HEK293 (cell line): ENCODE data around the gene KIF26B.

Experiments
- CTCF ChIA-PET: fragments of 350-600 bp; formaldehyde crosslinking; extraction: SDS; loops from one replicate; lab custom pipeline; 2021; ENCODE audit warnings: antibody characterized with exemption; lab: Yijun Ruan, JAX
- POLR2A ChIA-PET: fragments of 300-600 bp; formaldehyde crosslinking; extraction: SDS; loops from one replicate; lab custom pipeline; 2020; ENCODE audit warnings: antibody characterized with exemption, inconsistent platforms; lab: Yijun Ruan, JAX
- H3K27ac ChIP-seq: fragments of 200-500 bp; sonication (Bioruptor generic); 2 replicates; pipeline ENCODE4 v1.5.1; 2014; ENCODE audit warnings: low read depth, low read length, control low read depth, inconsistent platforms; ENCODE audit errors: extremely low read depth
- H3K36me3 ChIP-seq, 2 experiments: fragments of 200-500 bp in 1 of 2; sonication (Bioruptor generic) in 1 of 2; 1 replicate in 1 of 2; 2 replicates in 1 of 2; pipeline ENCODE4 v1.5.1; 2014 to 2017; ENCODE audit warnings: inconsistent platforms in 2 of 2, low read length in 2 of 2; ENCODE audit not compliant: control insufficient read depth in 2 of 2, insufficient read depth in 1 of 2
- H3K4me1 ChIP-seq: fragments of 200-500 bp; sonication (Bioruptor generic); 2 replicates; pipeline ENCODE4 v1.5.1; 2014; ENCODE audit warnings: mild to moderate bottlenecking, low read length, inconsistent platforms; ENCODE audit not compliant: control insufficient read depth, insufficient read depth
- H3K4me3 ChIP-seq: 2 replicates; pipeline ENCODE4 v1.5.1; 2011; ENCODE audit warnings: low read depth, mild to moderate bottlenecking, control low read depth, low read length, moderate library complexity
- H3K9me3 ChIP-seq: fragments of 200-500 bp; sonication (Bioruptor generic); 2 replicates; pipeline ENCODE4 v1.5.1; 2014; ENCODE audit warnings: low read depth, low read length, inconsistent platforms; ENCODE audit not compliant: control insufficient read depth, insufficient read depth
- BCL6B ChIP-seq: fragments of 450-650 bp; formaldehyde crosslinking; IDR thresholded peaks from 2 replicates; pipeline ENCODE4 v1.5.1; 2017; ENCODE audit warnings: missing biosample characterization, missing genetic modification characterization
- GLI2 ChIP-seq: fragments of 450-650 bp; formaldehyde crosslinking; IDR thresholded peaks from 2 replicates; pipeline ENCODE4; 2017; ENCODE audit warnings: missing biosample characterization, missing genetic modification characterization, low read depth, borderline replicate concordance
- HIC1 ChIP-seq: fragments of 450-650 bp; formaldehyde crosslinking; IDR thresholded peaks from 2 replicates; pipeline ENCODE4 v1.5.1; 2016; ENCODE audit warnings: missing biosample characterization, missing genetic modification characterization
- OSR2 ChIP-seq: fragments of 450-650 bp; formaldehyde crosslinking; IDR thresholded peaks from 2 replicates; pipeline ENCODE4 v1.5.1; 2016; ENCODE audit warnings: missing biosample characterization, missing genetic modification characterization
- PRDM4 ChIP-seq: fragments of 450-650 bp; formaldehyde crosslinking; IDR thresholded peaks from 2 replicates; pipeline ENCODE4 v1.5.1; 2017; ENCODE audit warnings: missing biosample characterization, missing genetic modification characterization
- SP7 ChIP-seq: fragments of 450-650 bp; formaldehyde crosslinking; IDR thresholded peaks from 2 replicates; pipeline ENCODE4 v1.5.1; 2016; ENCODE audit warnings: missing biosample characterization, missing genetic modification characterization
- YY2 ChIP-seq: fragments of 450-650 bp; formaldehyde crosslinking; IDR thresholded peaks from 2 replicates; pipeline ENCODE4 v1.5.1; 2016; ENCODE audit warnings: missing biosample characterization, missing genetic modification characterization
- ZNF114 ChIP-seq: fragments of 450-650 bp; formaldehyde crosslinking; IDR thresholded peaks from 2 replicates; pipeline ENCODE4 v1.5.0; 2017; ENCODE audit warnings: missing biosample characterization, missing genetic modification characterization
- ZNF138 ChIP-seq: fragments of 450-650 bp; formaldehyde crosslinking; IDR thresholded peaks from 2 replicates; pipeline ENCODE4 v1.5.1; 2016; ENCODE audit warnings: missing biosample characterization, missing genetic modification characterization, borderline replicate concordance
- ZNF26 ChIP-seq: fragments of 450-650 bp; formaldehyde crosslinking; IDR thresholded peaks from 2 replicates; pipeline ENCODE4 v1.5.1; 2016; ENCODE audit warnings: missing biosample characterization, missing genetic modification characterization
- ZNF426 ChIP-seq: fragments of 450-650 bp; formaldehyde crosslinking; IDR thresholded peaks from 2 replicates; pipeline ENCODE4 v1.5.1; 2017; ENCODE audit warnings: missing biosample characterization, missing genetic modification characterization, mild to moderate bottlenecking, inconsistent platforms, moderate library complexity
- ZNF473 ChIP-seq: fragments of 450-650 bp; formaldehyde crosslinking; IDR thresholded peaks from 2 replicates; pipeline ENCODE4 v1.5.1; 2017; ENCODE audit warnings: missing biosample characterization, missing genetic modification characterization
- ZNF580 ChIP-seq: fragments of 450-650 bp; formaldehyde crosslinking; IDR thresholded peaks from 2 replicates; pipeline ENCODE4 v1.5.1; 2016; ENCODE audit warnings: missing biosample characterization, missing genetic modification characterization

Gene KIF26B

GRCh38 chr1:245687152-245687635 is 532.4 kb downstream of the KIF26B start (continued):
- no peak for TF ChIP-seq HIC1 (tag by site-specific recombination)
- TF ChIP-seq OSR2, result no peak
- TF ChIP-seq ZNF114 (tag by site-specific recombination), result no peak

GRCh38 chr1:245687636-245688535 is 533.1 kb downstream of the KIF26B start:
- TF ChIP-seq BCL6B, result no peak
- TF ChIP-seq, all 188 proteins: peak for 0
- POLR2A ChIA-PET, result no interaction called here
- H3K4me3 ChIP-seq, result no peak overlapping the region
- CTCF ChIA-PET, result interaction anchor here (1.2 kb wide), 1 partner anchor 531 kb away, joined by 3 read pairs; no protein-coding TSS in a partner anchor
- H3K4me1 ChIP-seq, result no peaks in the 10 kb centered on the region
- H3K27ac ChIP-seq, result no peak overlapping the region
- H3K36me3 ChIP-seq, result no peaks in the 10 kb centered on the region
- no peaks in the 10 kb centered on the region for H3K9me3 ChIP-seq

- Histone ChIP-seq H3K9me3 (no peaks in the 10 kb centered on the region), H3K4me3 (no peak overlapping the region), H3K4me1 (no peaks in the 10 kb centered on the region), H3K27ac (no peak overlapping the region), H3K36me3 (no peaks in the 10 kb centered on the region)
- no peak for TF ChIP-seq GLI2 (tag by site-specific recombination)
- no peak for TF ChIP-seq ZNF138 (tag by site-specific recombination)
- TF ChIP-seq ZNF426 (tag by site-specific recombination), result no peak
- TF ChIP-seq YY2 (tag by site-specific recombination), result no peak
- no peak for TF ChIP-seq ZNF580
- no peak for TF ChIP-seq PRDM4 (tag by site-specific recombination)
- TF ChIP-seq SP7 (tag by site-specific recombination), result no peak
- TF ChIP-seq ZNF473 (tag by site-specific recombination), result no peak
- no peak for TF ChIP-seq ZNF26
- ChIA-PET POLR2A (no interaction called here), CTCF (interaction anchor here (1.2 kb wide), 1 partner anchor 532 kb away, joined by 3 read pairs; no protein-coding TSS in a partner anchor)
Observed at GRCh38 chr1:245688536-245689453, 534.0 kb downstream of the KIF26B start.
